Breast epithelium (tissue), 4 donors: ENCODE measurements around the gene COX20. TPM values are rescaled to one million over a fixed set of nuclear protein-coding genes. Genes with fewer than 3 reads are reported as not detected.

ENCODE experiments used
- DNase-seq, 2 donors: peaks; one replicate each; pipeline ENCODE4 v3.0.0-alpha.2; 2019; ENCODE audit warnings: low spot score in 2 of 2
- H3K27ac ChIP-seq, 2 donors: fragments of 200-600 bp; sonication (generic) in 1 of 2; one replicate each; pipeline ENCODE4 v1.5.1; 2016 to 2019; ENCODE audit warnings: mild to moderate bottlenecking in 1 of 2
- H3K27me3 ChIP-seq, 2 donors: fragments of 200-600 bp; sonication (generic) in 1 of 2; one replicate each; pipeline versions ENCODE4 v1.5.1 to v1.6.0; 2017 to 2019; ENCODE audit warnings: control low read depth in 1 of 2, mild to moderate bottlenecking in 1 of 2
- H3K36me3 ChIP-seq: fragments of 200-600 bp; one replicate; pipeline ENCODE4 v1.5.1; 2019
- H3K4me1 ChIP-seq, 2 donors: fragments of 200-600 bp; sonication (generic); one replicate each; pipeline ENCODE4 v1.5.1; 2016 to 2019; ENCODE audit warnings: control low read depth in 1 of 2
- H3K4me3 ChIP-seq, 3 donors: fragments of 200-600 bp; sonication (generic); 1 replicate in 2 of 3; 2 replicates in 1 of 3; pipeline ENCODE4 v1.5.1; 2016 to 2019; ENCODE audit warnings: mild to moderate bottlenecking in 3 of 3, moderate library complexity in 2 of 3
- H3K9me3 ChIP-seq, 2 donors: fragments of 200-600 bp; sonication (generic) in 1 of 2; one replicate each; pipeline ENCODE4 v1.5.1; 2016 to 2019; ENCODE audit warnings: control low read depth in 1 of 2
- POLR2A ChIP-seq: fragments of 450-650 bp; IDR thresholded peaks from one replicate; pipeline ENCODE4 v1.6.1; 2016; ENCODE audit warnings: antibody characterized with exemption, mild to moderate bottlenecking, moderate library complexity
- POLR2AphosphoS5 ChIP-seq, 3 donors: sonication (generic); formaldehyde crosslinking; IDR thresholded peaks; one replicate each; pipeline ENCODE4 v1.6.1; 2017; ENCODE audit warnings: antibody characterized with exemption in 3 of 3
- intact Hi-C: fragments of 100-400 bp; cut with DNase I; formaldehyde crosslinking; loops from one replicate; pipeline ENCODE4 v1.15.1; 2023; ENCODE audit warnings: low total_unique reads
- total RNA-seq, 3 donors: library from RNA; depleted of rRNA; stranded (reverse); fragments of >200 nt; gene quantifications; one replicate each; pipeline ENCODE4 v1.1.0, GENCODE V29; 2016
- TF ChIP-seq, protein P1 (sequence below), 3 donors: fragments of 450-650 bp; IDR thresholded peaks; one replicate each; pipeline ENCODE4 v1.5.1; 2016 to 2017; ENCODE audit warnings: antibody characterized with exemption in 3 of 3, mild to moderate bottlenecking in 3 of 3, moderate library complexity in 3 of 3

COX20 gene
- total RNA-seq, 3 donors from 2014 or later: 31.4 to 42.6 (median 35.7) TPM

DNA sequence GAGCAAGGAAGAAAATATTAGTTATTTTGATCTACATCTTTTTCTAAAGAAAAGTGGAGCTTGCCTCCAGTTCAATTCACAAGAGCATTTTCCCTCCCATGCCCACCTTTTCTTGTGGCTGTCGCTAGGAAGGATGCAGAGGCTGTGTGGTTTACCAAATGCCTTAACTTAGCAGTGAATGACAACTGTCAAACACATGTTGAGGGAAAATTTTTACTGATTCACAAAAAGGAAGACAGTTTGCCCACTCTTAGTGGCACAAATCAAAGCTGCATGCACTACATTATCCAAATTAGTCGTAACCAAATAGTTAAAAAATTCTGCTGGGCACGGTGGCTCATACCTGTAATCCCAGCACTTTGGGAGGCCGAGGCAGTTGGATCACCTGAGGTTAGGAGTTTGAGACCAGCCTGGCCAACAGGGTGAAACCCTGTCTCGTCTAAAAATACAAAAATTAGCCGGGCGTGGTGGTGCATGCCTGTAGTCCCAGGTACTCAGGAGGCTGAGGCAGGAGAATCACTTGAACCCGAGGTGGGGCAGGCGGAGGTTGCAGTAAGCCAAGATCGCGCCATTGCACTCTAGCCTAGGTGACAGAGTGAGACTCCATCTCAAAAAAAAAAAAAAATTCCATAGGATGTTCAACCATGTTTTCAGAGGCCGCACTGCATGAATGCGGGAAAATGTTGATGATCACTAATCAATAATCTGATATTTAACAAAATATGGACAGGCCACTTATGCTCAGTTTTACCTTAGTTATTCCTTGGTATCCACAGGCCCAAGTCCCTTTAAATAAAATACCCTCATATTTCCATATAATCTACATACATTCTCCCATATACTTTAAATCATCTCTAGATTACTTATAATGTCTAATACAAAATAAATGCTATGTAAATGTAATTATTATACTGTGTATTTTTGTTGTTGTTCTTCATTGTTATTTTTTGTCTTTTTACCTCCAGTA, 9.0 kb downstream of the COX20 start:
- Histone ChIP-seq H3K27ac (no peak overlapping the region), H3K4me1 (no peaks in the 10 kb centered on the region), H3K36me3 (no peaks in the 10 kb centered on the region), H3K9me3 (no peaks in the 10 kb centered on the region), H3K4me3 (no peak overlapping the region), H3K27me3 (no peaks in the 10 kb centered on the region)
- intact Hi-C loops: no loop called here
- TF ChIP-seq POLR2AphosphoS5 (IDR thresholded peaks at IDR 0.05) (no peak), POLR2A (no peak)
- TF ChIP-seq, protein P1, sequence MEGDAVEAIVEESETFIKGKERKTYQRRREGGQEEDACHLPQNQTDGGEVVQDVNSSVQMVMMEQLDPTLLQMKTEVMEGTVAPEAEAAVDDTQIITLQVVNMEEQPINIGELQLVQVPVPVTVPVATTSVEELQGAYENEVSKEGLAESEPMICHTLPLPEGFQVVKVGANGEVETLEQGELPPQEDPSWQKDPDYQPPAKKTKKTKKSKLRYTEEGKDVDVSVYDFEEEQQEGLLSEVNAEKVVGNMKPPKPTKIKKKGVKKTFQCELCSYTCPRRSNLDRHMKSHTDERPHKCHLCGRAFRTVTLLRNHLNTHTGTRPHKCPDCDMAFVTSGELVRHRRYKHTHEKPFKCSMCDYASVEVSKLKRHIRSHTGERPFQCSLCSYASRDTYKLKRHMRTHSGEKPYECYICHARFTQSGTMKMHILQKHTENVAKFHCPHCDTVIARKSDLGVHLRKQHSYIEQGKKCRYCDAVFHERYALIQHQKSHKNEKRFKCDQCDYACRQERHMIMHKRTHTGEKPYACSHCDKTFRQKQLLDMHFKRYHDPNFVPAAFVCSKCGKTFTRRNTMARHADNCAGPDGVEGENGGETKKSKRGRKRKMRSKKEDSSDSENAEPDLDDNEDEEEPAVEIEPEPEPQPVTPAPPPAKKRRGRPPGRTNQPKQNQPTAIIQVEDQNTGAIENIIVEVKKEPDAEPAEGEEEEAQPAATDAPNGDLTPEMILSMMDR (IDR thresholded peaks at IDR 0.05): no peak
- DNase-seq: no peak

DNA sequence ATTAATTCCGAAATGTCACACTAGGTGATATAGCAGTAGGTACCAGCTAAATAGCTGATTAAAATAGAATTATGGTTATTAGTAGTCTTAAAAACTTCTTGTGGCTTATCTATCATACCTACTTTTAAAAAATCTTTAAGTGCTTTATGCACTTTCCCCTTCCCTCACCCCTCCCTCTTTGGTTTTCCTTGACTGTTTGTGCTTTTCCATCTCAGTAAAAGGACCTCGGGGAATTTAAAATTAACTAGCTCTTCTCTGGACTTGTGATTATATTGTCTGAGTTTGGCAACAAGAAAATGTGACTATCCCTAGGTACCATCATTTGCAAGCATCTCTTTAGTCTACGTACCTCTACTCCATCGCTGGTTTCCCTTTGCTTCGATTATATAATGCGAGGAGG, 11.2 kb downstream of the COX20 start:
- DNase-seq: no peak
- no peaks in the 10 kb centered on the region for H3K4me1 ChIP-seq
- no peaks in the 10 kb centered on the region for H3K27me3 ChIP-seq
- no peak overlapping the region for H3K4me3 ChIP-seq
- intact Hi-C loops: no loop called here
- no peak overlapping the region for H3K27ac ChIP-seq
- no peak for TF ChIP-seq POLR2AphosphoS5 (IDR thresholded peaks at IDR 0.05)
- TF ChIP-seq POLR2A: no peak
- TF ChIP-seq, protein P1 (IDR thresholded peaks at IDR 0.05): no peak
- H3K36me3 ChIP-seq: no peaks in the 10 kb centered on the region
- no peaks in the 10 kb centered on the region for H3K9me3 ChIP-seq

DNA sequence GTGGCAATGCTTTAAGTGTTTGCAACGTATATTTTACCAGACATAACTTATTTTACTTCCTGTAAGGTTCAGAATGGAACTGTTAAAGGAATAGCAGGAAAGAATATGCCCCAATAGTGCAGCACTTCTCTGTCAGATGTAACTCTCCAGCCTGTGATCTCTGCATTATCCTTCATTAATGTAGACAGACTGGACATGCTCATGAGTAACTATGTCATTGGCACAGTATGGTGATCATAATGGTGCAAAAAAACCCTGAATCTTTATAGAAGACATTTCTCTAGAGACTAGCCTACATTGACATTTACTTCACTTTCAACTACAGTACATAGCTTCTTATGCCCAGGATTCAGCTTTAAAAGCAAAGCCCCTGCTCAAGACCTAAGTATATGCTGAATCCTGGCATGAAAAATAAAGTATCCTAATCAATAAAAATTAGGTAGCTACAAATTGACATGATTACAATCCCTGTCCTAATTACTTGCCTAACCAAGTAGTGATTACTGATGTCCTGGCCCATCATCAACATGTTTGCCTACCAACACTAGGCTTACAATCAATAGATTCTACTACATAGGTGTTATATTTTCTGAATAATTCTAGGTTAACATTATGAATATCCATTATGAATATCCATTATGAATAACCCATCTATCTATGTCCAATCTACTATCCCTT, 13.9 kb downstream of the COX20 start:
- intact Hi-C loops: no loop called here
- H3K4me3 ChIP-seq: no peak overlapping the region
- no peak for DNase-seq
- no peaks in the 10 kb centered on the region for H3K4me1 ChIP-seq
- H3K9me3 ChIP-seq: no peaks in the 10 kb centered on the region
- H3K27me3 ChIP-seq: no peaks in the 10 kb centered on the region
- H3K27ac ChIP-seq: peak overlapping the region in 1 of 2 donors; percentile 14
- no peaks in the 10 kb centered on the region for H3K36me3 ChIP-seq
- TF ChIP-seq, protein P1 (IDR thresholded peaks at IDR 0.05): no peak
- no peak for TF ChIP-seq POLR2A
- no peak for TF ChIP-seq POLR2AphosphoS5 (IDR thresholded peaks at IDR 0.05)

DNA sequence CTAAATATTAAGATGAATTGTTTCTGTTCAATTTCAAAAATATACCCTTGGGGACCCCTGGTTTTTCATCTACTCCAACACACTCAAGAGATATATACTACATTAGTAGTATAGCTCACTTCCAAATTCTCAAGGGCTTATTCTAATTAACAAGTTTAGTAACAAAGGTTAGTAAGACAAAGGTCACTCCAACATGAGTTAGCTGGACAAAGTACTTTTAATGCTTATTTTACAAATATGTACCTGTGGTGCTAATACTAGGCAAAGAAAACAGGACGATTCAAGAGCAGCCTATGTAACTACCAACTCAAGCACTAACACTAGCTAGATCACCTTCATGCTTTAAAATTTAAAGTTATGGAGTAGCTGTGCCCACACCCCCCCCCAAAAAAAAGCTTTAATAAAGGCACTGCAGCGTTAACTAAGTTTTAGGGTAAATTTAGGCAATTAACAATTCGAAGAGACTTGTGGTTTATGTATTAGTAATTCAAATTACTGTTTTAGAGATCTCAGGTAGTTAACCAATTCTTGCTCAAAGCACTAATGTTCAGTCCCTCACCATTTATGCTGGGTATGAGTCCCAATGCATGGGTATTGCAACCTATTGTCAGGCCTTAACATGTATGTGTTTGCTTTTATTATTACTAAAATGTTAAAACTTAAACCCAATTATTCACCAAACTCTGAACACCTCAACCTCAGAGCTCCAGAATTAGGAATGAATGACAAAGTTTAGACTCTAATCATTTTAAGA, 14.8 kb downstream of the COX20 start:
- intact Hi-C loops: no loop called here
- DNase-seq: no peak
- no peak overlapping the region for H3K4me3 ChIP-seq
- H3K9me3 ChIP-seq: no peaks in the 10 kb centered on the region
- no peaks in the 10 kb centered on the region for H3K36me3 ChIP-seq
- no peak overlapping the region for H3K27ac ChIP-seq
- TF ChIP-seq POLR2AphosphoS5 (IDR thresholded peaks at IDR 0.05): no peak
- no peak for TF ChIP-seq POLR2A
- TF ChIP-seq, protein P1 (IDR thresholded peaks at IDR 0.05): no peak
- no peaks in the 10 kb centered on the region for H3K4me1 ChIP-seq
- H3K27me3 ChIP-seq: no peaks in the 10 kb centered on the region
